GM12875 (cell line): ENCODE data around the gene OSBPL5.

ENCODE experiments used
- H3K4me3 ChIP-seq: one replicate; pipeline ENCODE4 v1.5.1; 2011; ENCODE audit warnings: low read depth, low read length, control low read depth
- CTCF ChIP-seq: IDR thresholded peaks from 2 replicates; pipeline ENCODE4 v1.5.1; 2011; ENCODE audit warnings: low read depth, mild to moderate bottlenecking, control low read depth, inconsistent platforms, low read length, moderate library complexity, borderline replicate concordance; ENCODE audit not compliant: insufficient read depth

Gene OSBPL5

GRCh38 chr11:3201677-3202181, 36.6 kb upstream of the OSBPL5 start:
- no peak for TF ChIP-seq CTCF

GRCh38 chr11:3201112-3201581, 36.0 kb upstream of the OSBPL5 start:
- no peak for TF ChIP-seq CTCF
- no peak overlapping the region for H3K4me3 ChIP-seq

More at GRCh38 chr11:3201677-3202181, 36.6 kb upstream of the OSBPL5 start:
- H3K4me3 ChIP-seq, result no peak overlapping the region

GRCh38 chr11:3200388-3201111, 35.4 kb upstream of the OSBPL5 start:
- TF ChIP-seq CTCF, result no peak
- no peak overlapping the region for H3K4me3 ChIP-seq

- TF ChIP-seq CTCF, result no peak
- no peak overlapping the region for H3K4me3 ChIP-seq
Measured at GRCh38 chr11:3199537-3200295, 34.6 kb upstream of the OSBPL5 start.

- H3K4me3 ChIP-seq, result no peak overlapping the region
- no peak for TF ChIP-seq CTCF
Measured at GRCh38 chr11:3198815-3199214, 33.7 kb upstream of the OSBPL5 start.

- no peak for TF ChIP-seq CTCF
- no peak overlapping the region for H3K4me3 ChIP-seq
Measured at GRCh38 chr11:3197878-3198528, 32.9 kb upstream of the OSBPL5 start.
